GM12891 (cell line): ENCODE data around the gene LRRC4B.

Source experiments
- DNase-seq: peaks from one replicate; pipeline ENCODE4 v3.0.0; 2011; ENCODE audit warnings: low spot score; ENCODE audit not compliant: insufficient read length
- FAIRE-seq: peaks from 2 replicates; lab custom pipeline; 2011; peaks lifted over from hg19 to GRCh38; lab: Jason Lieb, UNC
- PAX5 ChIP-seq: IDR thresholded peaks from 2 replicates; pipeline ENCODE4 v1.6.1; 2011; ENCODE audit warnings: low read length, moderate library complexity, mild to moderate bottlenecking; ENCODE audit not compliant: insufficient read depth, severe bottlenecking
- POLR2A ChIP-seq: IDR thresholded peaks from 2 replicates; pipeline ENCODE4 v1.6.1; 2011; ENCODE audit warnings: low read depth, low read length, control low read depth
- POLR2AphosphoS5 ChIP-seq: IDR thresholded peaks from 2 replicates; pipeline ENCODE4 v1.6.1; 2011; ENCODE audit warnings: low read depth, low read length, control low read depth
- POU2F2 ChIP-seq: IDR thresholded peaks from 2 replicates; pipeline ENCODE4 v1.6.1; 2011; ENCODE audit warnings: low read depth, mild to moderate bottlenecking, control low read depth, low read length, moderate library complexity
- SPI1 ChIP-seq: IDR thresholded peaks from 2 replicates; pipeline ENCODE4 v1.6.1; 2011; ENCODE audit warnings: low read depth, low read length, control low read depth
- TAF1 ChIP-seq: IDR thresholded peaks from 2 replicates; pipeline ENCODE4 v1.6.1; 2011; ENCODE audit warnings: low read depth, low read length, control low read depth

LRRC4B gene

DNA sequence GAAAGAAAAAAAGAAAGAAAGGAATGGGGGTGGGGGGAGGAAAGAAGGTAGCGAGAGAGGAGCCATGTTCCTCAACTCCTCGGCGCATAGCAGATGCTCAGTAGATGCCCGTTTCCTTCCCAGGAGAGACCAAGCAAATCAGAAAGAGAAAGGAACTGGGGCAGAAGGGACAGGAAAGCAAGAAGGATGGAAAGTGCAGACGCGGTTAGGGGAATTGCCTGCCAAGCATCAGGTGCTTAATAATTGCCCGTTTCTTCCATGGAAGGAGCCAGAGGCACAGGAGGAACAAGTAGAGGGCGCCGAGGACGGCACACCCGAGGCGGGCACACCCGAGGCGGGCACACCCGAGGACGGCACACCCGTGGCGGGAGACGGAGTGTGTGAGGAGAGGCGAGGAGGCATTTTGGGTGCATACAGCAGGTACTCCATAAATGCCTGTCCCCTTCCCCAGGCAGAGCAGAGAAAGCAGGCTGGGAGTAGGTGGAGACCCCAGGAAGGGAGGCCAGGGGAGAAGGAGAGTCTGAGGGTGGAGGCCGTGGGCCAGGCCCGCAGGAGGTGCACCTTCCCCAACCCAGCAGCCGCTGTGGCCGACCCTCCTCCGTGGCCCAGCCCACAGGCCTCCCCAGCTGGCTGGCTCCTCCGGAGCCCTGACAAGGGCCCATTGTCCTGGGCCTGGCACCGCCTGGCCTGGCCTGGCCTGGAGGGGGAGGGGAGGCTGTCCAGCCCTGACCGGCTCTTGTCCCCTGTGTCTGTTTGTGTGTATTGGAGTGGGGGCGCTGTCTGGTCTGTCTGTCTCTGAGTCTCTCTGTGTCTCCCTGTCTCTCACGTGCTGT, 71.8 kb downstream of the LRRC4B start:
- FAIRE-seq (no peak), DNase-seq (no peak)

GRCh38 chr19:50495020-50495531, 73.2 kb downstream of the LRRC4B start:
- FAIRE-seq (no peak), DNase-seq (no peak)
- no peak for TF ChIP-seq SPI1
- TF ChIP-seq TAF1 = no peak
- no peak for TF ChIP-seq POLR2A
- no peak for TF ChIP-seq POU2F2
- no peak for TF ChIP-seq POLR2AphosphoS5
- no peak for TF ChIP-seq PAX5

More for the DNA sequence above, 71.8 kb downstream of the LRRC4B start:
- TF ChIP-seq POLR2A = no peak
- no peak for TF ChIP-seq POLR2AphosphoS5
- no peak for TF ChIP-seq TAF1
- no peak for TF ChIP-seq POU2F2
- TF ChIP-seq PAX5 = no peak

GRCh38 chr19:50494186-50495019, 73.8 kb downstream of the LRRC4B start:
- no peak for TF ChIP-seq POLR2A
- TF ChIP-seq POLR2AphosphoS5 = no peak
- no peak for TF ChIP-seq SPI1
- TF ChIP-seq POU2F2 = no peak
- TF ChIP-seq TAF1 = no peak
- TF ChIP-seq PAX5 = no peak
- DNase-seq (no peak), FAIRE-seq (no peak)

DNA sequence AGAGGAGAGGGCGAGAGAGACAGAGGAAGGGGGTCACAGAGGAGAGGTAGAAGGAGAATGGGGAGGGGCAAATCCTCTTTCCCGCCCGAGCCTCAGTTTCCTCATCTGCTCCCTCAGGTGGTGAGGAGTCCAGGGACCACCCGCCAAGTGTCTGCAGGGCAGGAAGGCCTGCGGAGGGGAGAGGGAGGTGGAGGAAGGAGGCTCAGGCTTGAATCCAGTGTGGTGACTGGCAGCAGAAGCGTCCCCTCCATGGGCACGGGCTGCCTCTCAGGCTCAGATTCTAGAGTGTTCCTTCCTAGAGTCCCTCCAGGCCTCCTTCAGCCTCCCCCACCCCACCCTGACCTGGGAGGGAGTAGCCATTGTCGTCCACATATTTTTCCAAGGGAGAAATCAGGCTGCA, 75.1 kb downstream of the LRRC4B start:
- no peak for TF ChIP-seq POLR2A
- no peak for TF ChIP-seq POU2F2
- TF ChIP-seq SPI1 = no peak
- no peak for TF ChIP-seq TAF1
- no peak for TF ChIP-seq PAX5
- no peak for TF ChIP-seq POLR2AphosphoS5
- DNase-seq (no peak), FAIRE-seq (no peak)

DNA sequence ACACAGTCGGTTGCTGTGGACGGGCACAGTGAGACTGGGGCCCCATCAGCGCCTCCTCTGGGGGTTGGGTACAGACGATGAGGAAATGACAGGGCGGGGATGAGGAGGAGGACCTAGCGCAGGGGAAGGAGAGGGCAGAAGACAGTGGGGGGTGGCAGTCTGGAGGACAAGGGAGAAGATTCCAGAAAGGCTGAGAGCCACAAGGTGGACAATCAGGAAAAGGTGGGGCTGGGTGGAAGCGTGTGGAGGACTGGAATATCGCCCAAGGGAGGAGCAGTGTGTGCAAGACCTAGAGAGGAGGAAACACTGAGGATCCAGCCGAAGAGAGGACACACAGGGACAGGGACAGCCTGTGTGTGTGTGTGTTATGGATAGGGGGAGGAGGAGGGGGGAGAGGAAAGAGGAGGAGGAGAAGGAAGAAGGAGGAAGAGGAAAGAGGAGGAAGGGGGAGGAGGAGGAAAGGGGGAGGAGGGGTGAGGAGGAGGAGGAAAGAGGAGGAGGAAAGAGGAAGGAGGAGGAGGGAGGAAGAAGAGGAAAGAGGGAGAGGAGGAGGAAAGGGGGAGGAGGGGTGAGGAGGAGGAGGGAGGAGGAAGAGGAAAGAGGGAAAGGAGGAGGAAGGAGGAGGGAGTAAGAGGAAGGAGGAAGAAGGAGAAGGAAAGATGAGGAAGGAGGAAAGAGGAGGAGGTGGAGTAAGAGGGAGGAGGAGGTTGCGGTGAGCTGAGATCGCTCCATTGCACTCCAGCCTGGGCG, 75.8 kb downstream of the LRRC4B start:
- no peak for DNase-seq
- TF ChIP-seq SPI1 (no peak), POLR2A (no peak), POU2F2 (no peak), PAX5 (no peak), POLR2AphosphoS5 (no peak), TAF1 (no peak)
- no peak for FAIRE-seq

DNA sequence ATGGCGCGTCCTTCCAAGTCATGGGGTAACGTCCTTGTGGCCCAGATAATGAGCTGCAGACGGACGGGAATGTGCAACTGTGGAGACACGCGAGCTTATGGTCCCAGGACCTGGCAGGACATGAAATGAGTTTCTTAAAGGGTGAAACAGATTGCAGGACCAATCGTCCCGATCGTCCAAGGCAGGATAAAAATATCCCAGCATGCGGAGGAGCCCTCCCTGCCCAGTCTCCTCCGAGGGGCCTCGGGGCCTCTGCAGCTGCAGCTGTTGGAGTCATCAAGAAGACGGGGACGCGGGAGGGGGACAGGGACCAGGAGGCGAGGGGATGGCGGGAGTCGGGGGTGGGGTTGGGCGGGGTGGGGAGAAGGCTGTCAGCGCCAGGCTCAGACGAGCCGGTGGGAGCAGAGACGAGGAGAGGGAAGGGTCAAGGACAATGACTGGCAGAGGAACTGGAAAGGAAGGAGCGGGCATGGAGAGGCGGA, 77.2 kb downstream of the LRRC4B start:
- no peak for FAIRE-seq

DNA sequence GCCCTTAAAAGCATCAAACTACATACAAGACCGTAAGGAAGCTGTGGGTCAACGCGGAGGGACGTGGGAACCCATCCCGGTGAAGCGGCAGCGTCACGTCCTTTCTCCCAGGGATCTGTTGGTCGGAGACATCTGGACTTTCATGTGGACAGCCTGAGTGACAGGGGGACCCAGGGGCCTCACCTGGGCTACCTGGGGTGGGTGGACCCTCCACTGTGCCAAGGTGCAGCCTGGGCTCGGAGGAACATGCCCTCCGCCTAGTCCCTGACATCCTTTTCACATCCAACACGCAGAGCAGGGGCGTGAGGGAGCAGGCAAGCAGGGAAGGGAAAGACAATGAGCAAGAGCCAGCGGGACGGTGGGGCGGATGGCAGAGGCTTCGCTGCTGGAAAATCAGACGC, 77.8 kb downstream of the LRRC4B start:
- FAIRE-seq = no peak
- DNase-seq = no peak
- TF ChIP-seq PAX5 (no peak), POLR2AphosphoS5 (no peak), TAF1 (no peak), SPI1 (no peak), POLR2A (no peak), POU2F2 (no peak)

More for the DNA sequence above, 77.2 kb downstream of the LRRC4B start:
- no peak for DNase-seq
- TF ChIP-seq POLR2A = no peak
- TF ChIP-seq SPI1 = no peak
- no peak for TF ChIP-seq POLR2AphosphoS5
- TF ChIP-seq POU2F2 = no peak
- no peak for TF ChIP-seq TAF1
- no peak for TF ChIP-seq PAX5

- DNase-seq (no peak), FAIRE-seq (no peak)
- TF ChIP-seq POLR2AphosphoS5 (no peak), SPI1 (no peak), POLR2A (no peak), TAF1 (no peak), POU2F2 (no peak), PAX5 (no peak)
These were observed 78.7 kb downstream of the LRRC4B start for GRCh38 chr19:50489461-50490011.
